HG02885 (cell line): ENCODE results near the gene CLSTN2.

Experiments used
- ATAC-seq: cut with Tn5 transposase; IDR thresholded peaks from one replicate; pipeline ENCODE4 v1.9.1; 2021; ENCODE audit warnings: mild to moderate bottlenecking; ENCODE audit not compliant: unreplicated experiment, poor library complexity

The CLSTN2 gene

DNA sequence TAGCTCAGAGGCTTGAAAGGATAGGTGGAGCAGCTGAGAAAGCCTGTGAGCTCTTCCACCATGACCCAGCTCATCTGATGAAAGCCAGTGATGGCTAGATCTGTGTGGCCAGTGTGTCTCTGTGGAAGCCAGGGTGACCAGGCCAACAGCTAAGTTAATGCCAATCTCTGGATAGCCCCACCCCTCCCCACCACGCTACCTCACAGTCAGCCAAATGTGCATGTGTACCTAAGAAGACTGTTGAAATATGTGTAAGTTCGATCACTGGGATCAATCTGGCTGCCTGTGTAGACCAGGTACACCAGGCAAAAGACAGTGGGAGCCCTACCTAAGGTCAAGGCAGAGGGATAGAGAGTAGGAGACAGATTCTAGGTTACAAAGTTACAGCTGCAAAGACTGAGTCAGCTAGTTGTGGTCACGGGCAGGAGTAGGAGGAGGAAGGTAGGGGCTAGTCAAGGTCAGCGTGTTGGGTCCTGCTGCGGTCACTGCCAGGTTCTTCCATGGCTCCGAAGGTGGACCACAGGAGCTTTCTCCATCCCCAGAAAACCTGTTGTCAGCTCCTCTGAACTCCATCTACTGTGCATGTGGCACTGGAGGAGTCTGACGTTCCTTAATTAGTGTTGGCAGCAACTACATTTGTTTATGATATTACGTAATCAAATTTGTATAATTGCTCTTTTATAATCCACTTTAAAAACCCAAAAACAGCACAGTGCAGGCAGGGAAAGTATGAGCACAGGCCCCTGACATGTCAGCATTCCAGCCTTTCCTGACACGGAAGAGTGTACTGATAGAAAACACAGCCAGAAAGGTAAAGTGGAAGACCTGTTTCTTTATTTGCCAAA lies 318.0 kb downstream of the CLSTN2 start:
- no peak for ATAC-seq

DNA sequence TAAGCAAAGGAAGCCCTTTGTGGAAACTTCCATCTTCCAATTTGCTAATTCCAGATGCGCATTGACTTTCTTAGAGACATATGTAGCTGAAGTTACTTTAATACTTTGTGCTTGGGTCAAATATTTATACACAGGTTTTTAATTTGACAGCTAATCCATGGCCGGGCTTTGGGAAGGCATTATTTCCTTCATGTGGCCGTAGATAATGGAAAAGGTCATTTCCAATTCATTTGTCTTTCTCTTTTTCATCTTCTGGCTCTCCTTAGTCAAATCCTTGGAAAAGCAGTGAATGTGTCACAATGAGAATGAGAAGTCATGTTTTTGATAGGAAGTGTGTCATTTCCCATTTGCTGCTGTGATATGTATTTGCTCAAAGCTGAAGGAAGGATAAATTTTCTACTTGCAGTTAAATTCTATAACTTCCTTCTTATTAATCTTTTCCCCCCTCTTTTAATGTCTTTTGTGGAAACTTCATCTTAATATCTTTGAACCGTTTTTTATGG lies 323.3 kb downstream of the CLSTN2 start:
- ATAC-seq, result no peak

DNA sequence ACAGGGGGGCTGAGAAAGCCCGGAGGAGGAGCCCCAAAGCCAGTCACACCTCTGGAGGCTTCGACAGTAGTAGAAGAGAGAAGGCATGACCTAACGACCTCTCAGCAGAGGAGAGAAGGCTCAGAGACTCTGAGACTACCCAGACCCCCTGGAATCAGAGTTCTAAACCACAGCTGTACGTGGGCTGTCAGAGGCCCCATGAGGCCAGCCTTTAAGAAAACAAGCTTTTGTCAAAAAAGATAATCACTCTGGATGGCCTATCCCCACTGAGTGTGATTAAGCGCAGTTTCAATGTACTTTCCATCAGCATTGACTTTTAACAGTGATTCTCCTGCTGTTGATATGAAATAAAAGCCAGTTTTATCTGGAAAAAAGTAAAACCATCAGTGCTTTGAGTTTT lies 330.3 kb downstream of the CLSTN2 start:
- ATAC-seq, result no peak

- no peak for ATAC-seq
Measured at GRCh38 chr3:140268103-140268502, 333.1 kb downstream of the CLSTN2 start.

DNA sequence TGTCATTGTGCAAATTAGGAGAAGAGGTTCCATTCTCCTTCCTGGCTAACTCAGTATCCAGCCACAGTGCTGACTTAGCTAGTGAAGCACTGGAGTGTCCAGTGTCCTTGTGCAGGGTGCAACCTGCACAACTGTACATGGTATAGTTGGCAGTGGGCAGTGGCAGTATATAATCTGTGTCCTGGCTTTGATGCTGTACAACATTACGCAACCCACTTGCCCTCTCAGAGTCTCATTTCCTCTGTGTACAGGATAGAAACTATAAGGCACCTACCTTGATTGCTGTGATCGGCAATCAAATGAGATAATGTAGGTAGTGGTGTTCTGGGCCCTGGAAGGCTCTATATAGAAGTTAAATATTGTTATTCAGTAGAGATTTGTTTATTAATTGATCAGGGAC lies 333.6 kb downstream of the CLSTN2 start:
- ATAC-seq, result no peak

GRCh38 chr3:140270329-140270728 lies 335.3 kb downstream of the CLSTN2 start:
- no peak for ATAC-seq

DNA sequence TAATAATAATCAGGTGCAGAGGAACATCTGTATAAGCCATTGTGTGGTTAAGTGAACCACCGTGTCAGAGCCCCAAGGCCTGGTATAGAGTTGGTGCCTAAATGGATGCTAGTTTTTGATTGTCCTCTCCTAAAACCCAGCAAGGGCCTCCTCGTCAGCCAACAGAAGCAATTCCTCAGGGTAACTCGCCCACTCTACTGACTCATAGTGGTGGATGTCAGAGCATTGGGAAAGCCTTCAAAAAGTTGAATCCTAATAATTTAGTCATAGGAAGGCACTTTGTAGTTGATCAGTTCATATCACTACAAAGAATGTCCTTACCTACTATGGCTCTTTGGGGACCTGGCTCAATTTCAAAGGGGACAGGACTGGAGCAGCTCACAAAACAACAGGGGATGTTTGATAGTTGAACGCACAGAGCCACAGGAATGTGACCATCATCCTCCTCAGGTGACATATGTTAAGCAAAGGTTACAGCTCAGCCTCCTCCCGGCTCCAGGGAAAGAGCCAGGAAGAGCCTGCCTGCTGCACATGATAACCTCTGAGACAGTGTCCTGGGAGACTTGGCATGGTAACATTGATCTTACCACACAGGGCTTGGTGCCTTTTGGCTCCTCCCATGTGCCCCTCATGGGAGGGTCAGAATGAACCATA lies 338.7 kb downstream of the CLSTN2 start:
- no peak for ATAC-seq

GRCh38 chr3:140274429-140274828 lies 339.4 kb downstream of the CLSTN2 start:
- no peak for ATAC-seq

DNA sequence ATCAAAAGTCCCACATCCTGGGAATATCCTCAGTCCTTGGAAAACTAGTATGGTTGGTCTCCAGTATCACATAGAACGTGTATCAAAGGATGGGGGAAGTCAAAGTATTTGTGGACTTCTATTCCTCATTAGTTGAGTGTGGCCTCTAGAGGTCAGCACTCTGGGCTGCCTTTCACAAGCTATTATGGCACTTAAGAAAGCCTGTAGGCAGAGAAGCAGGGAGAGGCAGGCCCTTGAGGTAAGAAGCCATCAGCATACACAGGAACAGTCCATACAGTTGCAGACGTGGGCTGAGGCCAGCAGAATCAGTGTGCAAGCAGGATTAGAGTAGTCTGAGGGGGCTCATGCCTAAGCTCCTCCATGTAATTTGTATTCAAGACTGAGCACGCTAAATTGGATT lies 341.7 kb downstream of the CLSTN2 start:
- ATAC-seq, result no peak

- ATAC-seq, result no peak
Measured at GRCh38 chr3:140277886-140278285, 342.9 kb downstream of the CLSTN2 start.

DNA sequence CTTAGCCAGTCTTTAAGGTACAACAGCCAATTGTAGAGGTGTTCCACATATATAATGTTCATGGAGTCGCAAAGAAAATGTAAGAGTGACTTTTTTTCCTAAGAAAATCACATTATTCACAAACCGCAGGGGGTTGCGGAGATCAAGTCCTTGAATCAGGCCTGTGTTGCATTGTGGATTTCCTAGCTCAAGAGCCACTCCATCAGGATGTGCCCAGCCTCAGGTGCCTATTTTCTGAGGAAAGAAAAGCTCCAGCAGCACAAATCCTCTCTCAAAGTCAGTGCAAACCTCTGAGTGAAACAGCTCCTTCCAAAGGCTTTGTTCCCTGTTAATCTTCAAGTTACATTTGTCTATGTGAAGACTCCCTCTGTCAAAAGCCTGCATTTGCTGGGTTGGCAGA lies 349.4 kb downstream of the CLSTN2 start:
- no peak for ATAC-seq

DNA sequence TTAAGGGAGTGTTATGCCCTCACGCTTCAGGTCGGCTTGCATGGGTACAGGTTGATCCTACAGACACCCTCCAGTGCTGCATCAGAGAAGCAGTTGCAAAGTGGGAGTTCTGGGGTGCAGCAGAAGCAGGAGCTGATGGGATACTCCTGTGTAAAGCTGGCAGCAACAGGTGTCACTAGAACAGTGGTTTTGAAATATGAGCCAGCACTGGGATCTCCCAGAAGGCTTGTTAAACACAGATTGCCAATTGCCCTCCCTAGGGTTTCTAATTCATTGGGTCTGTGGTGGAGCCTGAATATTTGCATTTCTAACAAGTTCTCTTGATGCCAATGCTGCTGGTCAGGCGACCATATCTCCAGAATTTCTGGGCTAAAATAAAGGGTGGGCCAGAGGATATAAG lies 350.4 kb downstream of the CLSTN2 start:
- no peak for ATAC-seq

DNA sequence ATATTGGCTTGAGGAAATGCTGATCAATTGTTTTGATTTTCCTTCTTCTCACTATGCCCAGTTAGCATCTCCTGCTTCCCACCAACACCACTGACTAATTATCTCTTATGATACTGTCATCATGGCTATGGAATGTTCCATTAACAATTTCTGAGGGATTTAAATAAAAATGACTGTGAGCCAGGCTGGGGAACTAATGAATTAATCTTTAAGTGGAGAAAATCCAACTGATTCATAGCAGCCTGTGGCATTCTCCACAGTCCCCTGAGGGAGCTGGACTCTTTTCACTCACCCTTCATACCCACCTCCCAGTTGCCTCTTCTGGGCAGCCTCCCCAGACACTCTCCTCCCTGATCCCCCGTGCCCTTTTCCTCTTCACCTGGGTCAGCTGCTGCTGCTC lies 353.6 kb downstream of the CLSTN2 start:
- ATAC-seq, result no peak

GRCh38 chr3:140290105-140290504 lies 355.1 kb downstream of the CLSTN2 start:
- no peak for ATAC-seq

- no peak for ATAC-seq
Measured at GRCh38 chr3:140292170-140292569, 357.2 kb downstream of the CLSTN2 start.

- ATAC-seq, result no peak
Measured at GRCh38 chr3:140292684-140293083, 357.7 kb downstream of the CLSTN2 start.

GRCh38 chr3:140294058-140294457 lies 359.1 kb downstream of the CLSTN2 start:
- no peak for ATAC-seq

DNA sequence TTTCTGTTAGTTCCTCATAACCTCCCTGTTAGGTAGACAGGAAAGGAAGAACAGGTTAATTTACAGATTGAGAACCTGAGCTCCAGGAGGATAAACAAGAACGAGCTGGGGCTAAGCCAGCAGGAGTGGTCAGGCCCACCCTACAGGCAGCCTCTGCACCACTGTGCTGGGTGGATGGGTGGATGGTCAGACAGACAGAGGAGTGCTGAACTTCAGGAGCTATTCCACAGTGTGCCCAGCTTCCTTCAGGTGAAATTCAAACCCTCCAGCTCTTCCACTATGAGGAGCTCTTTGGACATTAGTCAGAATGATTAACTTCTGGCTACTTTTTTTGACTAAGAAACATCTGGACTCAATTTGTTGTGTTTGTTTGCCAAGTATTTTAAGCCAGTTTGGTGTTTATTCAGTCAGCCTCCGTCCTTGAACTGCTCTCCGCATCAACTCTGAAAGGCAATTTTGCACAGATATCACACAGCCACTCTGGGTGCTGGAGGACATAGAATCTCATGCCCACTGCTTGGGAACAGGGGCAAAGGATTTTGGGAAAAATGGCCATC lies 361.9 kb downstream of the CLSTN2 start:
- no peak for ATAC-seq

- ATAC-seq, result no peak
Measured at GRCh38 chr3:140298043-140298442, 363.1 kb downstream of the CLSTN2 start.

DNA sequence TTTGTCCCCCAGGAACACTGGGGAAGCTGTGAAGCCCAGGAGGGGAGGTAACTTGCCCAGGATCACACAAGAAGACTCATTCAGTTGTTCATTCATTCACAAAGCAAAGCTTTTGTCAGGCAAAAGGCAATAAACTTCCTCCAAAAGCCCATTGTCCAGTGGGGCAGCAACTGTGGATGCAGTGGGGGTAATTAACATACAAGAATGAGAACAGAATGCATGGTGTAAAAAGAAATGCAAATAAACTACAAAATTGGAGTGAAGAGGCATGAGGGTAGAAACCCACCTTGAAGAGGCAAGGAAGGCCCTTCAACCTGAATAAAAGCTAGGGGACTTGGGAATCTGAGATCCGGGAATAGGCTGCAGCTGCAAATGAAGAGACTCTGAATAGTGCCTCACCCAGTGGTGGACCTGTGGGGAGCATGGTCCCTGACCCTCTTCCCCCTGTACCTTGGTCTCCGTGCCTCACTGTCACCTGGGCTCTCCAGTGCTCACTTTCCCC lies 363.6 kb downstream of the CLSTN2 start:
- ATAC-seq, result no peak

DNA sequence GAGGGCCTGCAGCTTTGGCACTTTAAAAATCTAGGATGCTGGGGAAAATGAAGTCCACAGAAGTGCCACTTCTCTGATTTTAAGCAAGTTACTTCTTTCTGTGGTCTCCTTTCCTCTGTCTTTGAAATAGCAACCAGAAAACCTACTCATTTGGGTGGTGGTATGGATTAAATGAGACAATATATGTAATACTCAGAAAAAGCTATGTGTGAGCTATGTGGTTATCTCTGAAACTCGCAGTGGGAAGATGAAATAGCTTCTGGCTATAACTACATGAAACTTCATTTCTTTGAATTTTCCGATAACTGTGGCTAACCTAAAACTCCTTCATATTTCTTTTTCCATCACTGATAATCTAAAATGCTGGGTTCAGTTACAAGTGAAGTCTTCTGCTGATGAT lies 368.9 kb downstream of the CLSTN2 start:
- no peak for ATAC-seq
